ENCODE results near the gene NIM1K.

The NIM1K gene

GRCh38 chr5:43236653-43237355 lies 44.8 kb downstream of the NIM1K start:
- no peak for TF ChIP-seq POLR2AphosphoS5 (IDR thresholded peaks at IDR 0.05; ENCODE audit: low read depth)
- no peak for TF ChIP-seq SPI1 (IDR thresholded peaks at IDR 0.05; ENCODE audit: borderline replicate concordance, low read depth)
- no peak for TF ChIP-seq CTCF (IDR thresholded peaks at IDR 0.05; ENCODE audit: insufficient read depth, low read length)
- no peak for TF ChIP-seq GABPA (IDR thresholded peaks at IDR 0.05; ENCODE audit: low read depth)
- TF ChIP-seq REST (IDR thresholded peaks at IDR 0.05; ENCODE audit: insufficient replicate concordance, low read depth) = no peak
- Histone ChIP-seq H3K27ac (replicated peaks) (no peak overlapping the region), H3K27me3 (ENCODE audit: insufficient read depth, poor library complexity, severe bottlenecking) (no peaks in the 10 kb centered on the region), H3K4me3 (replicated peaks; ENCODE audit: insufficient read depth, low read length) (no peak overlapping the region)
- DNase-seq (ENCODE audit: low read depth in 1 of 2, low spot score in 1 of 2) = no peak

- Histone ChIP-seq H3K4me3 (replicated peaks; ENCODE audit: insufficient read depth, low read length) (no peak overlapping the region), H3K27ac (replicated peaks) (no peak overlapping the region)
- no peak for DNase-seq (ENCODE audit: low read depth in 1 of 2, low spot score in 1 of 2)
Observed at GRCh38 chr5:43242196-43242595, 50.2 kb downstream of the NIM1K start.

More at GRCh38 chr5:43242196-43242595, 50.2 kb downstream of the NIM1K start:
- no peaks in the 10 kb centered on the region for H3K27me3 ChIP-seq (ENCODE audit: insufficient read depth, poor library complexity, severe bottlenecking)
- TF ChIP-seq POLR2AphosphoS5 (IDR thresholded peaks at IDR 0.05; ENCODE audit: low read depth) = no peak
- TF ChIP-seq SPI1 (IDR thresholded peaks at IDR 0.05; ENCODE audit: borderline replicate concordance, low read depth) = no peak
- TF ChIP-seq GABPA (IDR thresholded peaks at IDR 0.05; ENCODE audit: low read depth) = no peak
- no peak for TF ChIP-seq REST (IDR thresholded peaks at IDR 0.05; ENCODE audit: insufficient replicate concordance, low read depth)
- TF ChIP-seq CTCF (IDR thresholded peaks at IDR 0.05; ENCODE audit: insufficient read depth, low read length) = no peak

All from HL-60 (cell line).